Activated CD4-positive, alpha-beta T cell treated with anti-CD3 and anti-CD28 coated beads for 36 hours (primary cell): ENCODE results near the gene USP6NL. TPM values are rescaled to one million over a fixed set of nuclear protein-coding genes. Genes with fewer than 3 reads are reported as not detected.
A peak's percentile ranks its signal among the peaks of the same experiment; 100 is the strongest.

ENCODE experiments used
- ATAC-seq: fragments of 200-7000 bp; cut with Tn5 transposase; one replicate; pipeline ENCODE4 v1.10.0; 2021; ENCODE audit warnings: mild to moderate bottlenecking, moderate library complexity
- CTCF ChIA-PET: fragments of 350-600 bp; sonication (Branson Sonifier 250); formaldehyde crosslinking; loops from one replicate; lab custom pipeline; 2021; ENCODE audit warnings: antibody characterized with exemption; lab: Charles Lee
- POLR2A ChIA-PET: fragments of 350-600 bp; sonication (Branson Sonifier 250); formaldehyde crosslinking; loops from one replicate; lab custom pipeline; 2021; ENCODE audit warnings: antibody characterized with exemption, inconsistent platforms; lab: Charles Lee
- DNase-seq: peaks from one replicate; pipeline ENCODE4 v3.0.0-alpha.2; 2020
- H3K27ac Mint-ChIP-seq: one replicate; pipeline ENCODE4 v1.8.0; 2021; ENCODE audit warnings: mixed read lengths
- H3K27me3 Mint-ChIP-seq: one replicate; pipeline ENCODE4 v1.8.0; 2021; ENCODE audit warnings: mixed read lengths
- H3K36me3 Mint-ChIP-seq: one replicate; pipeline ENCODE4 v1.8.0; 2021; ENCODE audit warnings: low read depth, mixed read lengths
- H3K4me1 Mint-ChIP-seq: one replicate; pipeline ENCODE4 v1.8.0; 2021; ENCODE audit warnings: mixed read lengths
- H3K4me3 Mint-ChIP-seq: one replicate; pipeline ENCODE4 v1.8.0; 2021; ENCODE audit warnings: mild to moderate bottlenecking, moderate library complexity, mixed read lengths
- H3K9me3 Mint-ChIP-seq: one replicate; pipeline ENCODE4 v1.8.0; 2021; ENCODE audit warnings: low read depth, mixed read lengths
- intact Hi-C, 2 experiments: fragments of 100-400 bp; cut with DNase I in 1 of 2; cut with micrococcal nuclease in 1 of 2; formaldehyde crosslinking; loops; one replicate each; pipeline versions ENCODE4 v1.14.2 to v1.15.1; 2022 to 2024; cut with DNase I, micrococcal nuclease
- total RNA-seq, 2 experiments: library from RNA; stranded (reverse); gene quantifications; one replicate each; pipeline ENCODE4 v1.2.3, GENCODE V29; 2021

USP6NL gene
- total RNA-seq, 2 experiments from 2014 or later, result 4.4 to 5.4 TPM

GRCh38 chr10:11551104-11551503, 60.3 kb downstream of the USP6NL start:
- Mint-ChIP-seq H3K27me3 (no peaks in the 10 kb centered on the region), H3K36me3 (no peaks in the 10 kb centered on the region), H3K4me1 (peaks cover 38% of the 10 kb centered on the region), H3K4me3 (no peak overlapping the region), H3K9me3 (no peaks in the 10 kb centered on the region), H3K27ac (no peak overlapping the region)
- POLR2A ChIA-PET, result no interaction called here
- ATAC-seq (no peak), DNase-seq (no peak)
- CTCF ChIA-PET, result interaction anchor here (1.3 to 1.4 kb wide), 2 partner anchors 12 to 25 kb away, joined by 3 to 4 read pairs; no protein-coding TSS in a partner anchor
- intact Hi-C loops, result no loop called here

- no peaks in the 10 kb centered on the region for H3K9me3 Mint-ChIP-seq
- H3K36me3 Mint-ChIP-seq, result no peaks in the 10 kb centered on the region
- no peak for ATAC-seq
- CTCF ChIA-PET, result interaction anchor here (0.6 to 2.0 kb wide), 4 partner anchors 21 to 234 kb away, joined by 3 to 6 read pairs (median 4); no protein-coding TSS in a partner anchor
- intact Hi-C loops, result no loop called here
- peaks cover 26% of the 10 kb centered on the region for H3K4me1 Mint-ChIP-seq
- no peak overlapping the region for H3K4me3 Mint-ChIP-seq
- no peak for DNase-seq
- H3K27ac Mint-ChIP-seq, result no peak overlapping the region
- no peaks in the 10 kb centered on the region for H3K27me3 Mint-ChIP-seq
- POLR2A ChIA-PET, result no interaction called here
Observed at GRCh38 chr10:11548768-11549099, 62.7 kb downstream of the USP6NL start.

GRCh38 chr10:11548065-11548767, 63.2 kb downstream of the USP6NL start:
- ATAC-seq (no peak), DNase-seq (no peak)
- Mint-ChIP-seq H3K36me3 (no peaks in the 10 kb centered on the region), H3K4me3 (no peak overlapping the region), H3K27me3 (no peaks in the 10 kb centered on the region), H3K4me1 (peaks cover 20% of the 10 kb centered on the region), H3K9me3 (no peaks in the 10 kb centered on the region), H3K27ac (no peak overlapping the region)
- POLR2A ChIA-PET, result no interaction called here
- intact Hi-C loops, result no loop called here
- CTCF ChIA-PET, result interaction anchor here (0.6 to 2.0 kb wide), 6 partner anchors 12 to 234 kb away, joined by 3 to 6 read pairs (median 4); no protein-coding TSS in a partner anchor

GRCh38 chr10:11546581-11546980, 64.9 kb downstream of the USP6NL start:
- DNase-seq, result no peak
- no peaks in the 10 kb centered on the region for H3K27me3 Mint-ChIP-seq
- intact Hi-C loops, result no loop called here
- H3K9me3 Mint-ChIP-seq, result no peaks in the 10 kb centered on the region
- ChIA-PET CTCF (no interaction called here), POLR2A (no interaction called here)
- no peak overlapping the region for H3K4me3 Mint-ChIP-seq
- ATAC-seq, result no peak
- H3K36me3 Mint-ChIP-seq, result no peaks in the 10 kb centered on the region
- peaks cover 4% of the 10 kb centered on the region for H3K4me1 Mint-ChIP-seq
- no peak overlapping the region for H3K27ac Mint-ChIP-seq

- no peak overlapping the region for H3K4me3 Mint-ChIP-seq
- H3K36me3 Mint-ChIP-seq, result no peaks in the 10 kb centered on the region
- intact Hi-C loops, result no loop called here
- ATAC-seq (no peak), DNase-seq (no peak)
- ChIA-PET CTCF (no interaction called here), POLR2A (no interaction called here)
- H3K27me3 Mint-ChIP-seq, result no peaks in the 10 kb centered on the region
- no peak overlapping the region for H3K27ac Mint-ChIP-seq
- no peaks in the 10 kb centered on the region for H3K9me3 Mint-ChIP-seq
- H3K4me1 Mint-ChIP-seq, result peaks cover 14% of the 10 kb centered on the region
Observed at GRCh38 chr10:11541296-11541695, 70.2 kb downstream of the USP6NL start.

- Mint-ChIP-seq H3K27me3 (peaks cover 3% of the 10 kb centered on the region), H3K27ac (peak overlapping the region; percentile 26), H3K4me3 (no peak overlapping the region), H3K9me3 (no peaks in the 10 kb centered on the region), H3K4me1 (peaks cover 14% of the 10 kb centered on the region), H3K36me3 (no peaks in the 10 kb centered on the region)
- DNase-seq, result peak; percentile 16
- ChIA-PET CTCF (interaction anchor here (0.6 to 1.0 kb wide), 3 partner anchors 13 to 39 kb away, joined by 3 to 4 read pairs (median 3); no protein-coding TSS in a partner anchor), POLR2A (interaction anchor here (0.7 kb wide), 1 partner anchor 134 kb away, joined by 3 read pairs; no protein-coding TSS in a partner anchor)
- intact Hi-C loops, result loop anchor here in 1 of 2 experiments (5.0 kb wide), 1 partner anchor 73 kb away; the partner anchor contains the start of gene USP6NL
- peak; percentile 89 for ATAC-seq
Observed at GRCh38 chr10:11539191-11539868, 72.1 kb downstream of the USP6NL start.

- ChIA-PET CTCF (interaction anchor here (1.0 to 1.5 kb wide), 2 partner anchors 13 to 15 kb away, joined by 3 to 5 read pairs; no protein-coding TSS in a partner anchor), POLR2A (interaction anchor here (0.7 kb wide), 1 partner anchor 135 kb away, joined by 3 read pairs; no protein-coding TSS in a partner anchor)
- Mint-ChIP-seq H3K36me3 (no peaks in the 10 kb centered on the region), H3K27ac (peak overlapping the region; percentile 26), H3K27me3 (peaks cover 5% of the 10 kb centered on the region), H3K4me3 (no peak overlapping the region), H3K9me3 (no peaks in the 10 kb centered on the region), H3K4me1 (peaks cover 19% of the 10 kb centered on the region)
- DNase-seq (no peak), ATAC-seq (no peak)
- intact Hi-C loops, result loop anchor here in 1 of 2 experiments (5.0 kb wide), 1 partner anchor 73 kb away; the partner anchor contains the start of gene USP6NL
Observed at GRCh38 chr10:11538834-11539190, 72.6 kb downstream of the USP6NL start.

GRCh38 chr10:11536228-11536627, 75.2 kb downstream of the USP6NL start:
- intact Hi-C loops, result loop anchor here in 1 of 2 experiments (5.0 kb wide), 1 partner anchor 76 kb away; the partner anchor contains the start of gene USP6NL
- no peak for DNase-seq

GRCh38 chr10:11535346-11535959, 76.0 kb downstream of the USP6NL start:
- POLR2A ChIA-PET, result no interaction called here
- Mint-ChIP-seq H3K36me3 (no peaks in the 10 kb centered on the region), H3K27me3 (peaks cover 5% of the 10 kb centered on the region), H3K4me3 (no peak overlapping the region), H3K27ac (no peak overlapping the region), H3K9me3 (no peaks in the 10 kb centered on the region), H3K4me1 (peaks cover 33% of the 10 kb centered on the region)
- intact Hi-C loops, result loop anchor here in 1 of 2 experiments (5.0 kb wide), 1 partner anchor 77 kb away; the partner anchor contains the start of gene USP6NL
- CTCF ChIA-PET, result interaction anchor here (0.8 to 1.3 kb wide), 2 partner anchors 10 to 21 kb away, joined by 3 to 4 read pairs; no protein-coding TSS in a partner anchor
- ATAC-seq (no peak), DNase-seq (no peak)

More at GRCh38 chr10:11536228-11536627, 75.2 kb downstream of the USP6NL start:
- no peak overlapping the region for H3K4me3 Mint-ChIP-seq
- ChIA-PET POLR2A (no interaction called here), CTCF (interaction anchor here (0.7 to 0.8 kb wide), 3 partner anchors 11 to 247 kb away, joined by 3 to 4 read pairs (median 3); no protein-coding TSS in a partner anchor)
- peaks cover 33% of the 10 kb centered on the region for H3K4me1 Mint-ChIP-seq
- H3K27ac Mint-ChIP-seq, result no peak overlapping the region
- peaks cover 5% of the 10 kb centered on the region for H3K27me3 Mint-ChIP-seq
- no peaks in the 10 kb centered on the region for H3K36me3 Mint-ChIP-seq
- no peaks in the 10 kb centered on the region for H3K9me3 Mint-ChIP-seq
- no peak for ATAC-seq

- peaks cover 25% of the 10 kb centered on the region for H3K4me1 Mint-ChIP-seq
- H3K9me3 Mint-ChIP-seq, result no peaks in the 10 kb centered on the region
- ATAC-seq (no peak), DNase-seq (no peak)
- POLR2A ChIA-PET, result no interaction called here
- CTCF ChIA-PET, result interaction anchor here (0.6 to 1.6 kb wide), 10 partner anchors 8 to 590 kb away, joined by 3 to 6 read pairs (median 3); no protein-coding TSS in a partner anchor
- H3K27ac Mint-ChIP-seq, result no peak overlapping the region
- intact Hi-C loops, result no loop called here
- H3K27me3 Mint-ChIP-seq, result peaks cover 5% of the 10 kb centered on the region
- no peaks in the 10 kb centered on the region for H3K36me3 Mint-ChIP-seq
- H3K4me3 Mint-ChIP-seq, result no peak overlapping the region
Observed at GRCh38 chr10:11533328-11533781, 78.1 kb downstream of the USP6NL start.

- no peak overlapping the region for H3K27ac Mint-ChIP-seq
- peaks cover 5% of the 10 kb centered on the region for H3K27me3 Mint-ChIP-seq
- no peaks in the 10 kb centered on the region for H3K36me3 Mint-ChIP-seq
- no peak for ATAC-seq
- no peak for DNase-seq
- peaks cover 36% of the 10 kb centered on the region for H3K4me1 Mint-ChIP-seq
- ChIA-PET POLR2A (no interaction called here), CTCF (interaction anchor here (1.0 to 1.6 kb wide), 5 partner anchors 10 to 80 kb away, joined by 3 to 6 read pairs (median 4); no protein-coding TSS in a partner anchor)
- no peak overlapping the region for H3K4me3 Mint-ChIP-seq
- H3K9me3 Mint-ChIP-seq, result no peaks in the 10 kb centered on the region
- intact Hi-C loops, result no loop called here
Observed at GRCh38 chr10:11532306-11532705, 79.1 kb downstream of the USP6NL start.
